Measurements from ENCODE around the gene MORF4L1.

Gene MORF4L1

DNA sequence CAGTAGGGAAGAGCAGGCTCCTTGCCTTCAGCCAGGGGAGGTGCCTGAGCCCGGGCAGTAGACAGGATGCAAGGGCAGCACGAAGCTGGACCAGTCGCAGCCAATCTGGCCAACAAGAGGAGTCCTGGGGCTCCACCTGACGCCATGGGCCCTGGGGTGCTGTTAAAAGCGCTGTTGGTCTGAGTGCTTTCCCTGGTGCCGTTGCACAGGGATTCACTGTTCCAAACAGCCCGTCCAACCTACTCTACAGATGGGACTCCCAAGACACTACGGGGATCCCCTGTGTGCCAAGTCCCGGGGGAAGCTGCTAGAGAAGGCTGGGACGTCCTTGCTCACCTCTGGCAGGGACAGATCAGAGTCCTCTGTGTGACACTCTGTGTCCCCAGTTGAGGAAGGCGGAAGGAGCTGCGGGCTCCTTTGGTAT is 71.5 kb downstream of the MORF4L1 start:
- TF ChIP-seq, protein P1, sequence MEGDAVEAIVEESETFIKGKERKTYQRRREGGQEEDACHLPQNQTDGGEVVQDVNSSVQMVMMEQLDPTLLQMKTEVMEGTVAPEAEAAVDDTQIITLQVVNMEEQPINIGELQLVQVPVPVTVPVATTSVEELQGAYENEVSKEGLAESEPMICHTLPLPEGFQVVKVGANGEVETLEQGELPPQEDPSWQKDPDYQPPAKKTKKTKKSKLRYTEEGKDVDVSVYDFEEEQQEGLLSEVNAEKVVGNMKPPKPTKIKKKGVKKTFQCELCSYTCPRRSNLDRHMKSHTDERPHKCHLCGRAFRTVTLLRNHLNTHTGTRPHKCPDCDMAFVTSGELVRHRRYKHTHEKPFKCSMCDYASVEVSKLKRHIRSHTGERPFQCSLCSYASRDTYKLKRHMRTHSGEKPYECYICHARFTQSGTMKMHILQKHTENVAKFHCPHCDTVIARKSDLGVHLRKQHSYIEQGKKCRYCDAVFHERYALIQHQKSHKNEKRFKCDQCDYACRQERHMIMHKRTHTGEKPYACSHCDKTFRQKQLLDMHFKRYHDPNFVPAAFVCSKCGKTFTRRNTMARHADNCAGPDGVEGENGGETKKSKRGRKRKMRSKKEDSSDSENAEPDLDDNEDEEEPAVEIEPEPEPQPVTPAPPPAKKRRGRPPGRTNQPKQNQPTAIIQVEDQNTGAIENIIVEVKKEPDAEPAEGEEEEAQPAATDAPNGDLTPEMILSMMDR (IDR thresholded peaks at IDR 0.05; ENCODE audit: insufficient read depth, low read depth, low read length, missing control alignments), result no peak
- peak overlapping the region; percentile 68 for H3K4me3 ChIP-seq (ENCODE audit: low read depth, low read length)
- peak; percentile 49 for DNase-seq (ENCODE audit: low read depth)

DNA sequence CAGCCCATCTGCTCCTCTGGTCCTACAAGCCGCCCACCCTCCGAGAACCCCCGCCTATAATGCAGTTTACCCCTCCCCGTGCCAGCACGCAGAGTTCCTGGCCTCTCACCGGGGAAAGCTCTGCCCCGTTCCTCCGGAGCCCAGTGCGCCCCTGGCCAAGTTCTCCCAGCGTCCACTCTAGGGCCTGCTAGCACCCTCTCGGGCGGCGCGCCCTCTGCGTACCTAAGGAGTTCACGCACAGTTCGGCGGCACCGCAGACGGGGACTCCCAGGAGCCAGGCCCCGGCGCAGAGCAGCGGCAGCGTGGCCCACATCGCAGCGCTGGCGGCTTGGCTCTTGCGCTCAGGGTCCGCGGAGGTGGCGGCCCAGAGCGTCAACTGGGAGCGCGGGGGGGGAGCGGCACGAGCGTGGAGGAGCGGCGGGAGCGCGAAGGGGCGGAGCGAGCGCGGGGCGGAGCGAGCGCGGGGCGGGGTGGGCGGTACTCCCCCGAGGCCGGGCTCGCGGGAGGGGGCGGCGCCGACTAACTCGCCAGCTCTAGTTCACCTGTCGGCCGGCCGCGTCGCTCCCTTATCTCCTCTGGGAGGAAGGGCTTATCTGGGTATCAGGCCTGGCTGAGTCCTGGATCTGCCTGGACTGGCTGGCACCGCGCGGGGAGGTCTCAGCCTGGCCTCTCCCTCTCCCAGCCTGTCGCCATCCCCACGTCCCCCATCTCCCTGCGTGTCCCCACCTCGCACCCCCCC is 72.1 kb downstream of the MORF4L1 start, which contains the start of gene CTSH:
TSS of gene CTSH (minus strand) at position 378 of the 739 bp plus-strand sequence. CDS start at position 313, 65 bp downstream.
- DNase-seq (ENCODE audit: low read depth), result peak; percentile 92
- TF ChIP-seq, protein P1 (IDR thresholded peaks at IDR 0.05; ENCODE audit: insufficient read depth, low read depth, low read length, missing control alignments), result no peak
- peak within 1 kb of the TSS; percentile 68 for H3K4me3 ChIP-seq (ENCODE audit: low read depth, low read length)

DNA sequence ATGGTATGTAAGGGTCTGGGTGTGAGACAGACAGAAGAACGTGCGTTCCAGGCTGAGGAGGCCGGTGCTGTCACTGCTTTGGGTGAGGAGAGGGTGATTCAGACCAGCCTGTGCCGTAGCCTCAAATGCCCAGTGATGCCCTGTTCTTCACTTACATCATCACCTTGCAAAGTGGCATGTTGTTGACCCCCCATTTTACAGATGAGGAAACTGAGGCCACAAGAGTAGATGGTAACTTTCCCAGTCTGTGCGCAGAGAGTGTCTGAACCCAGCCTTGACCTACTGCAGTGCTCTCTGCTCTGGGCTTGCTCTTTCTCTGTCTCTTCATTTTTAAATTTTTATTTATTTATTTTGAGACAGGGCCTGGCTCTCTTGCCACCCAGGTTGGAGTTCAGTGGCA is 73.8 kb downstream of the MORF4L1 start:
- TF ChIP-seq, protein P1 (IDR thresholded peaks at IDR 0.05; ENCODE audit: insufficient read depth, low read depth, low read length, missing control alignments), result no peak
- no peak for DNase-seq (ENCODE audit: low read depth)
- no peak overlapping the region for H3K4me3 ChIP-seq (ENCODE audit: low read depth, low read length)

DNA sequence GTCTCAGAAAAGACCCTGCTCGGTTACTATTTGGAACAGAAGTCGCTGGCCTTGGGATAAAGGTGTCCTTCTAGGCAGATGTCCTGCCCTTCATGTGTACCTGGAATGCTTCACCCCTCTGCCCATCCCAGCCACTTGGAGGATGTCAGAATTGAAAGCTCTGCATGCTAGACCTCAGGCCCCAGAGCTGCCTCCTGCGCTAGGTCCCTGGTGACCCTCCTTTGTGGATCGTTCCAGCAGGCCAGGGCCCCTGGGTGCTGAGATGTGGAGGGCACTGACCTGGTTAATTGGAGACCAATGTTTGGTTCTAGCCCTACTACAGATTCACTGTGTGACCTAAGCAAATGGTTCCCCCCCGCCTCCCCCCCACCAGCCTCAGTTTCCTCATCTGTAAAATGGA is 74.8 kb downstream of the MORF4L1 start:
- H3K4me3 ChIP-seq (ENCODE audit: low read depth, low read length), result no peak overlapping the region
- TF ChIP-seq, protein P1 (IDR thresholded peaks at IDR 0.05; ENCODE audit: insufficient read depth, low read depth, low read length, missing control alignments), result no peak
- DNase-seq (ENCODE audit: low read depth), result no peak
